K562 (cell line): ENCODE results near the gene DPM2. TPM values are rescaled to one million over a fixed set of nuclear protein-coding genes. Genes with fewer than 3 reads are reported as not detected.
A peak's percentile ranks its signal among the peaks of the same experiment; 100 is the strongest.

Source experiments
- ATF1 ChIP-seq, 2 experiments: fragments of 450-650 bp in 1 of 2; IDR thresholded peaks; 2 replicates each; pipeline ENCODE4 v1.6.1; 2016; ENCODE audit warnings: missing compliant biosample characterization in 1 of 2, missing genetic modification characterization in 1 of 2
- BRCA1 ChIP-seq, 2 experiments: fragments of 450-650 bp in 1 of 2; sonication (generic) in 1 of 2; formaldehyde crosslinking in 1 of 2; IDR thresholded peaks; 2 replicates each; pipeline versions ENCODE4 v1.5.0 to v1.6.1; 2017 to 2020; ENCODE audit warnings: mild to moderate bottlenecking in 1 of 2, missing genetic modification reagents in 1 of 2
- DNMT1 ChIP-seq: fragments of 450-650 bp; IDR thresholded peaks from 2 replicates; pipeline ENCODE4 v1.6.1; 2016; ENCODE audit warnings: antibody characterized with exemption, mild to moderate bottlenecking
- FOXO4 ChIP-seq: fragments of 450-650 bp; formaldehyde crosslinking; IDR thresholded peaks from 2 replicates; pipeline ENCODE4 v1.4.0; 2020; ENCODE audit warnings: mild to moderate bottlenecking, moderate library complexity
- GABPB1 ChIP-seq: sonication (generic); formaldehyde crosslinking; IDR thresholded peaks from 2 replicates; pipeline ENCODE4 v1.8.0; 2022; ENCODE audit warnings: mild to moderate bottlenecking, missing genetic modification reagents
- HMGN3 ChIP-seq: IDR thresholded peaks from 2 replicates; pipeline ENCODE4 v1.6.1; 2011; ENCODE audit warnings: borderline replicate concordance, low read depth, mild to moderate bottlenecking, mixed read lengths, low read length; ENCODE audit not compliant: insufficient read length; ENCODE audit errors: extremely low read depth
- HOXB6 ChIP-seq: fragments of 250-450 bp; sonication (Bioruptor Pico); IDR thresholded peaks from 2 replicates; pipeline ENCODE4 v1.5.1; 2022; ENCODE audit warnings: mild to moderate bottlenecking, borderline replicate concordance
- MCM2 ChIP-seq: fragments of 450-650 bp; IDR thresholded peaks from 2 replicates; pipeline ENCODE4 v1.6.1; 2017; ENCODE audit warnings: low read depth, mild to moderate bottlenecking
- NR2F6 ChIP-seq: fragments of 450-650 bp; formaldehyde crosslinking; IDR thresholded peaks from 2 replicates; pipeline ENCODE4 v1.4.0; 2020; ENCODE audit warnings: mild to moderate bottlenecking
- NRF1 ChIP-seq, 2 experiments: fragments of 450-650 bp; IDR thresholded peaks in 1 of 2; conservative IDR thresholded peaks in 1 of 2; 2 replicates each; pipeline ENCODE4 v1.6.1; 2014; ENCODE audit warnings: mild to moderate bottlenecking in 2 of 2
- NUFIP1 ChIP-seq: fragments of 450-650 bp; IDR thresholded peaks from 2 replicates; pipeline ENCODE4 v1.6.1; 2018; ENCODE audit not compliant: partially characterized antibody
- RCOR1 ChIP-seq, 2 experiments: IDR thresholded peaks; 2 replicates each; pipeline ENCODE4 v1.6.1; 2012; ENCODE audit warnings: low read depth in 2 of 2, low read length in 2 of 2, borderline replicate concordance in 1 of 2, improper control_type of control experiment in 1 of 2
- TAL1 ChIP-seq: fragments of 450-650 bp; IDR thresholded peaks from 2 replicates; pipeline ENCODE4 v1.6.1; 2016; ENCODE audit warnings: mild to moderate bottlenecking
- ZNF407 ChIP-seq: fragments of 450-650 bp; IDR thresholded peaks from 2 replicates; pipeline ENCODE4 v1.6.1; 2016; ENCODE audit warnings: low read depth
- ZNF639 ChIP-seq, 2 experiments: fragments of 200-800 bp in 1 of 2; sonication (Bioruptor generic) in 1 of 2; sonication (generic) in 1 of 2; formaldehyde crosslinking in 1 of 2; IDR thresholded peaks in 1 of 2; conservative IDR thresholded peaks in 1 of 2; 2 replicates each; pipeline versions ENCODE4 v1.5.0 to v1.6.1; 2016 to 2020; ENCODE audit warnings: missing compliant biosample characterization in 1 of 2, missing genetic modification characterization in 1 of 2, missing genetic modification reagents in 1 of 2
- polyA plus RNA-seq, 8 experiments: library from polyadenylated mRNA; depleted of rRNA in 4 of 8; stranded (reverse) in 5 of 8; unstranded in 3 of 8; fragments of >200 nt; fragmentation: Nextera tagmentation in 2 of 8; fragmentation: Illumina TruSeq in 1 of 8; extraction: Ambion mirVana in 2 of 8; extraction: Trizol in 1 of 8; gene quantifications; 2 replicates each; pipeline versions ENCODE4 v1.2.1 to v1.2.3, GENCODE V29; 2011 to 2014; ENCODE audit warnings: inconsistent platforms in 1 of 8, missing spikeins in 1 of 8
- total RNA-seq, 7 experiments: library from RNA; depleted of rRNA in 6 of 7; stranded (reverse); fragments of >200 nt in 6 of 7; fragmentation: Illumina TruSeq in 2 of 7; extraction: Trizol in 2 of 7; gene quantifications; 2 replicates each; pipeline versions ENCODE4 v1.2.1 to v1.2.3, GENCODE V29; 2011 to 2021; ENCODE audit warnings: low replicate concordance in 1 of 7

Gene DPM2
- total and polyA plus RNA-seq, 9 of the 15 experiments (the other 6 are each of a cell fraction or from before 2014, with no cell fraction given): 43.5 to 126 (median 71.1) TPM

GRCh38 chr9:127935765-127936221, 1.9 kb downstream of the DPM2 start (continued):
- TF ChIP-seq TAL1 (peak; percentile 28; the same call in 1 of the 2 replicates), GABPB1 (CRISPR knock-in tag) (no peak), NRF1 (conservative IDR thresholded peaks at IDR 0.05 in 1 of 2, IDR thresholded peaks at IDR 0.05 in 1 of 2) (no peak), NR2F6 (no peak), RCOR1 (IDR thresholded peaks at IDR 0.05; ENCODE audit: borderline replicate concordance in 1 of 2, low read depth in 2 of 2, low read length in 2 of 2) (peak in 1 of 2 experiments; percentile 82; a peak in 3 of 4 replicates), HMGN3 (no peak), BRCA1 (IDR thresholded peaks at IDR 0.05) (no peak), BRCA1 (CRISPR knock-in tag; IDR thresholded peaks at IDR 0.05) (no peak), HOXB6 (CRISPR knock-in tag) (no peak), MCM2 (no peak), DNMT1 (no peak), ZNF639 (CRISPR knock-in tag; conservative IDR thresholded peaks at IDR 0.05 in 1 of 2, IDR thresholded peaks at IDR 0.05 in 1 of 2) (no peak), FOXO4 (no peak), ATF1 (CRISPR knock-in tag; IDR thresholded peaks at IDR 0.05) (no peak), ATF1 (tag; IDR thresholded peaks at IDR 0.05) (0 out of 2 replicates have a peak, but pooled peaks have one; percentile 51), ZNF407 (no peak), NUFIP1 (no peak)
